Measurements from ENCODE around the gene DIDO1. TPM values are rescaled to one million over a fixed set of nuclear protein-coding genes. Genes with fewer than 3 reads are reported as not detected.

DIDO1 gene
- total and polyA plus RNA-seq, 9 of the 15 experiments (the other 6 are each of a cell fraction or from before 2014, with no cell fraction given), result 4.4 to 46.8 (median 31.2) TPM

- TF ChIP-seq TSHZ1 (CRISPR knock-in tag; IDR thresholded peaks at IDR 0.05), result no peak
Measured at GRCh38 chr20:62841705-62842212, 84.5 kb downstream of the DIDO1 start (continued).

GRCh38 chr20:62840244-62841197 lies 85.8 kb downstream of the DIDO1 start:
- Histone ChIP-seq H3K79me2 (ENCODE audit: control insufficient read depth, insufficient read depth, low read length) (no peaks in the 10 kb centered on the region), H3K4me3 (no peak overlapping the region), H3K9me3 (replicated peaks; ENCODE audit: control insufficient read depth, insufficient read depth, low read depth, low read length) (no peaks in the 10 kb centered on the region), H3K9me1 (ENCODE audit: control insufficient read depth, insufficient read depth, low read length) (no peaks in the 10 kb centered on the region), H3K27ac (ENCODE audit: extremely low read depth, low read depth, low read length) (no peak overlapping the region), H3K27me3 (ENCODE audit: control insufficient read depth in 2 of 2, insufficient read depth in 2 of 2, low read length in 2 of 2) (peaks cover 0 to 9% of the 10 kb centered on the region in 2 experiments; a peak in 1 of 5 replicates), H3K4me2 (ENCODE audit: insufficient read depth, low read length) (no peak overlapping the region), H3K4me1 (replicated peaks in 1 of 2; ENCODE audit: control insufficient read depth in 2 of 2, insufficient read depth in 2 of 2, low read length in 2 of 2) (peaks cover 6 to 34% of the 10 kb centered on the region in 2 experiments; a peak in 4 of 5 replicates), H2AFZ (ENCODE audit: low read depth, low read length) (no peak overlapping the region), H3K9ac (ENCODE audit: insufficient read depth in 1 of 2, low read depth in 2 of 2, low read length in 2 of 2) (no peak overlapping the region), H4K20me1 (replicated peaks; ENCODE audit: control insufficient read depth, insufficient read depth, low read length) (no peaks in the 10 kb centered on the region), H3K36me3 (ENCODE audit: control insufficient read depth, insufficient read depth, low read length) (peaks cover 4% of the 10 kb centered on the region; the same call in 1 of the 3 replicates)
- intact Hi-C loops (cut with micrococcal nuclease) (no loop called here), in situ Hi-C loops (cut with MboI) (no loop called here)
- CTCF ChIA-PET (ENCODE audit: low intra/inter-chr PET ratio), result no interaction called here
- no TSS peak for BruUV-seq (replicated peaks)
- 72% methylated on average over 32 of the region's 45 CpGs for WGBS (ENCODE audit: insufficient coverage, low coverage, missing lambda C conversion rate)
- no peak for ATAC-seq
- no peak for FAIRE-seq
- 0 out of 2 replicates have a peak, but pooled peaks have one; percentile 53 for TF ChIP-seq ZBTB33 (CRISPR knock-in tag; IDR thresholded peaks at IDR 0.05)
- 0 out of 2 replicates have a peak, but pooled peaks have one; percentile 18 for TF ChIP-seq POLR2G (IDR thresholded peaks at IDR 0.05; ENCODE audit: low read depth, low read length)
- TF ChIP-seq BRF2 (IDR thresholded peaks at IDR 0.05; ENCODE audit: borderline replicate concordance, insufficient read depth, insufficient read length), result no peak
- no peak for DNase-seq (ENCODE audit: extremely low read depth in 1 of 4, low spot score in 3 of 4)
- POLR2A ChIA-PET, result interaction anchor here (1.0 kb wide), 1 partner anchor 10 kb away, joined by 4 read pairs; no protein-coding TSS in a partner anchor

Measured in K562 (cell line).